A673 (cell line): ENCODE results near the gene DMXL1. TPM values are rescaled to one million over a fixed set of nuclear protein-coding genes. Genes with fewer than 3 reads are reported as not detected.
"Not testable (repeated sequence)": the region's sequence is repeated elsewhere in the genome, so short reads cannot be mapped to it uniquely, and the experiment has no call there.

ENCODE experiments used
- BruUV-seq: library from RNA; stranded (reverse); fragments of 400-500 nt; replicated peaks from 2 replicates; lab custom pipeline; 2021; lab: Mats Ljungman, UMichigan
- CTCF ChIA-PET: fragments of 300-600 bp; sonication (Branson Sonifier 250); formaldehyde crosslinking; loops from one replicate; lab custom pipeline; 2022; ENCODE audit warnings: antibody characterized with exemption; lab: Charles Lee
- POLR2A ChIA-PET: fragments of 300-600 bp; sonication (Branson Sonifier 250); formaldehyde crosslinking; loops from one replicate; lab custom pipeline; 2022; ENCODE audit warnings: antibody characterized with exemption; ENCODE audit not compliant: low non-redundant PET; lab: Charles Lee
- DNase-seq: peaks from one replicate; pipeline ENCODE4 v3.0.0-alpha.2; 2015; ENCODE audit warnings: low spot score
- H3K27ac ChIP-seq: fragments of 200-600 bp; sonication (generic); 2 replicates; pipeline ENCODE4 v1.5.1; 2016; ENCODE audit warnings: mixed run types, low read depth, mild to moderate bottlenecking, mixed read lengths, antibody characterized with exemption, low read length; ENCODE audit not compliant: poor library complexity, severe bottlenecking
- H3K27me3 ChIP-seq: fragments of 200-600 bp; sonication (generic); replicated peaks from 2 replicates; pipeline ENCODE4 v1.6.1; 2017; ENCODE audit warnings: mixed run types, low read depth, mild to moderate bottlenecking, mixed read lengths, antibody characterized with exemption, low read length; ENCODE audit not compliant: insufficient read depth, poor library complexity
- H3K36me3 ChIP-seq: fragments of 200-600 bp; sonication (generic); 2 replicates; pipeline ENCODE4 v1.6.1; 2016; ENCODE audit warnings: mixed run types, mild to moderate bottlenecking, mixed read lengths, antibody characterized with exemption, low read length; ENCODE audit not compliant: insufficient read depth, poor library complexity, severe bottlenecking
- H3K4me1 ChIP-seq: fragments of 200-600 bp; sonication (generic); 2 replicates; pipeline ENCODE4 v1.6.1; 2017; ENCODE audit warnings: mixed run types, mild to moderate bottlenecking, mixed read lengths, antibody characterized with exemption, low read length; ENCODE audit not compliant: insufficient read depth, poor library complexity, severe bottlenecking
- H3K4me3 ChIP-seq: fragments of 200-600 bp; sonication (generic); 2 replicates; pipeline ENCODE4 v1.5.1; 2016; ENCODE audit warnings: low read depth, mixed run types, mild to moderate bottlenecking, mixed read lengths, low read length; ENCODE audit not compliant: poor library complexity, severe bottlenecking
- H3K9me3 ChIP-seq: fragments of 200-600 bp; sonication (generic); 2 replicates; pipeline ENCODE4 v1.6.1; 2016; ENCODE audit warnings: mixed run types, low read depth, mild to moderate bottlenecking, mixed read lengths, antibody characterized with exemption, low read length; ENCODE audit not compliant: poor library complexity, severe bottlenecking
- EZH2 ChIP-seq: fragments of 200-600 bp; sonication (generic); IDR thresholded peaks from 2 replicates; pipeline ENCODE4 v1.6.1; 2017; ENCODE audit warnings: borderline replicate concordance, low read depth, mild to moderate bottlenecking, mixed read lengths, antibody characterized with exemption, low read length; ENCODE audit not compliant: poor library complexity, severe bottlenecking
- intact Hi-C: fragments of 100-400 bp; cut with micrococcal nuclease; formaldehyde crosslinking; loops from one replicate; pipeline ENCODE4 v1.10.0; 2022; ENCODE audit not compliant: unreplicated experiment
- total RNA-seq: library from RNA; stranded (reverse); gene quantifications from 2 replicates; pipeline ENCODE4 v1.2.3, GENCODE V29; 2021
- TF ChIP-seq, protein P1 (sequence below): fragments of 300-800, 200-600 bp; sonication (generic); conservative IDR thresholded peaks from 2 replicates; pipeline ENCODE4 v1.5.1; 2017; ENCODE audit warnings: low read depth, mild to moderate bottlenecking, antibody characterized with exemption, low read length, moderate library complexity, mixed read lengths

The DMXL1 gene
- total RNA-seq, 1 experiment from 2014 or later = 30.9 TPM

DNA sequence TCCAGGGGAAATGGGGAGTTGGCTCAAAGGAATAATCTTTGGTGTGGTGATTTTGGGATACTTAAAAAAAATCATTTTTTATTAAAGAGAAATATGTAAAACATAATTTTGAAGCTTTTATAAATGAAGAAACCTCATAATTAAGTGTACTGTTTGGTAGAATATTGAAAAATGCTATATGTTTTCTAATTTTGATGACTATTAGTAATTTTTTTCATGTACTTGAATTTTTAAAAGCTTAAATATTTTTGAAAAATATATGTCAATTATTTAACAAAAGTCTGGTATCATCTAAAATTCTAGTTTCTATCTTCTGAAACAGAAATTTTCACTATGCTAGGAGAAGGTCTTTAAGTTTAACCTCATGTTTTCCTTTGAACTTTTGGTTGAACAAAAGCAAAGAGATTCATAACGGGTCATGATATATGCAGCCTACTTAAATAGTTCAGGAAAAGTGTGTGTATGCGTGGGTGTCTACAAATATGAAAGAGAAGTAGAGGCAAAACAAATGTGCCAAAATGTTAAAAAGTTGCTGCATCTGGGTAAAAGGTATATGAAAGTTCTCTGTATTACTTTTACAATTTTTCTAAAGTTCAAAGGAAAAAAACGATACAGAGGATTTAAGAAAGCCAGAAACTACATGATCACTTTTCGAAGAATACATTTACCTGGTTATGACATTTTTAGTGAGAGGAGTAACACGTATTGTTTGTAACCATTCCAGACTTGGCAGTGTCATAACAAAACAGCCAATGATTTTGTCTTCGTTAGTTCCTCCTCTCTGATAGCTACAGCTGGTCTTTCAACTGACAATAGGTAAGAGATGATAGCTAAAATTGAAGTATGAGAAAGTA, 167.6 kb downstream of the DMXL1 start:
- intact Hi-C loops = no loop called here
- Histone ChIP-seq H3K36me3 (no peaks in the 10 kb centered on the region), H3K4me1 (no peaks in the 10 kb centered on the region), H3K27ac (no peak overlapping the region), H3K9me3 (no peaks in the 10 kb centered on the region), H3K4me3 (no peak overlapping the region), H3K27me3 (no peaks in the 10 kb centered on the region)
- ChIA-PET POLR2A (no interaction called here), CTCF (no interaction called here)
- TF ChIP-seq EZH2 = no peak
- TF ChIP-seq, protein P1, sequence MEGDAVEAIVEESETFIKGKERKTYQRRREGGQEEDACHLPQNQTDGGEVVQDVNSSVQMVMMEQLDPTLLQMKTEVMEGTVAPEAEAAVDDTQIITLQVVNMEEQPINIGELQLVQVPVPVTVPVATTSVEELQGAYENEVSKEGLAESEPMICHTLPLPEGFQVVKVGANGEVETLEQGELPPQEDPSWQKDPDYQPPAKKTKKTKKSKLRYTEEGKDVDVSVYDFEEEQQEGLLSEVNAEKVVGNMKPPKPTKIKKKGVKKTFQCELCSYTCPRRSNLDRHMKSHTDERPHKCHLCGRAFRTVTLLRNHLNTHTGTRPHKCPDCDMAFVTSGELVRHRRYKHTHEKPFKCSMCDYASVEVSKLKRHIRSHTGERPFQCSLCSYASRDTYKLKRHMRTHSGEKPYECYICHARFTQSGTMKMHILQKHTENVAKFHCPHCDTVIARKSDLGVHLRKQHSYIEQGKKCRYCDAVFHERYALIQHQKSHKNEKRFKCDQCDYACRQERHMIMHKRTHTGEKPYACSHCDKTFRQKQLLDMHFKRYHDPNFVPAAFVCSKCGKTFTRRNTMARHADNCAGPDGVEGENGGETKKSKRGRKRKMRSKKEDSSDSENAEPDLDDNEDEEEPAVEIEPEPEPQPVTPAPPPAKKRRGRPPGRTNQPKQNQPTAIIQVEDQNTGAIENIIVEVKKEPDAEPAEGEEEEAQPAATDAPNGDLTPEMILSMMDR = no peak
- no TSS peak for BruUV-seq
- no peak for DNase-seq

- no peak overlapping the region for H3K4me3 ChIP-seq
- ChIA-PET POLR2A (no interaction called here), CTCF (no interaction called here)
- H3K9me3 ChIP-seq = no peaks in the 10 kb centered on the region
- H3K36me3 ChIP-seq = no peaks in the 10 kb centered on the region
- H3K27me3 ChIP-seq = no peaks in the 10 kb centered on the region
- no TSS peak for BruUV-seq
- H3K27ac ChIP-seq = no peak overlapping the region
- DNase-seq = no peak
- no peak for TF ChIP-seq EZH2
- TF ChIP-seq, protein P1 = no peak
- intact Hi-C loops = no loop called here
- no peaks in the 10 kb centered on the region for H3K4me1 ChIP-seq
Measured at GRCh38 chr5:119239119-119239417, 168.2 kb downstream of the DMXL1 start.

DNA sequence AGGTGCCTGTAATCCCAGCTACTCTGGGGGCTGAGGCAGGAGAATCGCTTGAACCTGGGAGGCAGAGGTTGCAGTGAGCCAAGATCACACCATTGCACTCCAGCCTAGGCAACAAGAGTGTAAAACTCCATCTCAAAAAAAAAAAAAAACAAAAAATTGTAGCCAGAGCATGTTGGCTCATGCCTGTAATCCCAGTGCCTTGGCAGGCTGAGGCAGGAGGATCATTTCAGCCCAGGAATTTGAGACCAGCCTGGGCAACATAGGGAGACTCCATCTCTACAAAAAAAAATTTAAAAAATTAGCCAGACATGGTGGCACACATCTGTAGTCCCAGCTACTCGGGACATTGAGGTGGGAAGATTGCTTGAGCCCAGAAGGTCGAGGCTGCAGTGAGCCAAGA, 168.9 kb downstream of the DMXL1 start:
- DNase-seq, CTCF ChIA-PET, H3K27me3 ChIP-seq, H3K4me1 ChIP-seq, H3K36me3 ChIP-seq, H3K4me3 ChIP-seq, H3K9me3 ChIP-seq, BruUV-seq, POLR2A ChIA-PET, H3K27ac ChIP-seq, intact Hi-C loops: not testable (repeated sequence)

- TF ChIP-seq, protein P1 = no peak
- TF ChIP-seq EZH2 = no peak
- intact Hi-C loops = no loop called here
- H3K27me3 ChIP-seq = no peaks in the 10 kb centered on the region
- no peaks in the 10 kb centered on the region for H3K4me1 ChIP-seq
- DNase-seq = no peak
- BruUV-seq = no TSS peak
- H3K9me3 ChIP-seq = no peaks in the 10 kb centered on the region
- POLR2A ChIA-PET = no interaction called here
- CTCF ChIA-PET = no interaction called here
- no peak overlapping the region for H3K27ac ChIP-seq
- no peak overlapping the region for H3K4me3 ChIP-seq
- no peaks in the 10 kb centered on the region for H3K36me3 ChIP-seq
Measured at GRCh38 chr5:119243888-119244287, 173.0 kb downstream of the DMXL1 start.
